ENCODE results near the gene XKR3. TPM values are rescaled to one million over a fixed set of nuclear protein-coding genes. Genes with fewer than 3 reads are reported as not detected.
"Not testable (repeated sequence)": the region's sequence is repeated elsewhere in the genome, so short reads cannot be mapped to it uniquely, and the experiment has no call there.

The XKR3 gene
- total RNA-seq (2021) = 0.22 TPM in 1 of 2 replicates, not detected in the other
- long read RNA-seq = 0 reads

GRCh38 chr22:16824716-16825687 lies at the start of gene XKR3:
TSS of gene XKR3 (minus strand) at chr22:16825411. CDS start at chr22:16808073, 17,338 bp downstream.
- Histone ChIP-seq H4K5ac (ENCODE audit: insufficient read length, low read depth, low read length) (no peak within 1 kb of the TSS), H2BK5ac (ENCODE audit: insufficient read length, low read length) (no peak within 1 kb of the TSS), H3K56ac (ENCODE audit: insufficient read length, low read depth, low read length) (no peak within 1 kb of the TSS), H2BK120ac (ENCODE audit: low read depth, low read length, poor library complexity, severe bottlenecking) (peak within 1 kb of the TSS; percentile 69), H2BK20ac (ENCODE audit: low read depth, low read length, poor library complexity, severe bottlenecking) (no peak within 1 kb of the TSS), H3K18ac (ENCODE audit: insufficient read length, low read depth, low read length) (no peak within 1 kb of the TSS), H3K79me2 (ENCODE audit: insufficient read depth, low read length) (no peaks in the 10 kb centered on the region), H4K91ac (ENCODE audit: insufficient read length, low read depth, low read length) (no peak within 1 kb of the TSS), H3K27me3 (ENCODE audit: insufficient read depth, low read length) (no peaks in the 10 kb centered on the region), H3K23me2 (ENCODE audit: insufficient read length, low read depth, low read length, poor library complexity, severe bottlenecking) (no peaks in the 10 kb centered on the region), H3K14ac (ENCODE audit: insufficient read depth, low read length) (no peak within 1 kb of the TSS), H3K9ac (ENCODE audit: extremely low read depth, insufficient read length, low read length) (no peak within 1 kb of the TSS), H3T11ph (ENCODE audit: low read length) (no peak within 1 kb of the TSS), H3K79me1 (ENCODE audit: insufficient read depth, low read depth, low read length, poor library complexity, severe bottlenecking) (no peaks in the 10 kb centered on the region), H3K23ac (ENCODE audit: insufficient read length, low read depth, low read length) (no peak within 1 kb of the TSS), H2AK5ac (ENCODE audit: insufficient read length, low read length) (no peak within 1 kb of the TSS), H4K20me1 (ENCODE audit: control insufficient read depth, insufficient read depth, insufficient read length) (no peaks in the 10 kb centered on the region), H3K4me1 (ENCODE audit: insufficient read depth, low read length) (no peaks in the 10 kb centered on the region), H3K27ac (ENCODE audit: insufficient read length, low read depth, low read length) (no peak within 1 kb of the TSS), H3K9me3 (ENCODE audit: control insufficient read depth, low read depth, low read length) (no peaks in the 10 kb centered on the region), H3K4ac (ENCODE audit: low read depth, low read length) (no peak within 1 kb of the TSS), H3K4me2 (ENCODE audit: insufficient read depth, insufficient read length, low read length) (no peak within 1 kb of the TSS), H2BK15ac (ENCODE audit: low read depth, low read length) (no peak within 1 kb of the TSS), H4K8ac (replicated peaks; ENCODE audit: insufficient read length, low read depth, low read length) (no peak within 1 kb of the TSS), H2AFZ (ENCODE audit: low read length) (peak within 1 kb of the TSS; percentile 87), H2BK12ac (ENCODE audit: insufficient read length, low read depth, low read length) (no peak within 1 kb of the TSS)
- H3K27me3 Mint-ChIP-seq (ENCODE audit: low read depth) = no peaks in the 10 kb centered on the region
- peaks cover 67 to 69% of the 10 kb centered on the region in 2 experiments for H3K9me3 Mint-ChIP-seq
- TF ChIP-seq CTCF (conservative IDR thresholded peaks at IDR 0.05) = no peak
- H3K4me1 Mint-ChIP-seq = peaks cover 4 to 17% of the 10 kb centered on the region in 2 experiments; a peak in 3 of 4 replicates
- whole genome bisulfite sequencing (ENCODE audit: extremely low coverage, insufficient read length, low lambda C conversion rate) = no CpG with 5 or more reads among the region's 9 CpGs
- no peaks in the 10 kb centered on the region for H3K36me3 Mint-ChIP-seq (ENCODE audit: insufficient read depth in 1 of 3, low read depth in 3 of 3)
- DNase-seq = no peak
- H3K27ac Mint-ChIP-seq = peak within 1 kb of the TSS in 1 of 3 experiments; percentile 62; a peak in 2 of 7 replicates
- no peak within 1 kb of the TSS for H3K4me3 Mint-ChIP-seq

GRCh38 chr22:16869640-16870039 lies 44.4 kb upstream of the XKR3 start:
- not testable (repeated sequence) for H3K56ac ChIP-seq (ENCODE audit: insufficient read length, low read depth, low read length); H3K4ac ChIP-seq (ENCODE audit: low read depth, low read length); H3K27ac Mint-ChIP-seq; H3K4me1 Mint-ChIP-seq; H2BK15ac ChIP-seq (ENCODE audit: low read depth, low read length); H3K23ac ChIP-seq (ENCODE audit: insufficient read length, low read depth, low read length); H3K27ac ChIP-seq (ENCODE audit: insufficient read length, low read depth, low read length); H3K27me3 ChIP-seq (ENCODE audit: insufficient read depth, low read length); H4K8ac ChIP-seq (replicated peaks; ENCODE audit: insufficient read length, low read depth, low read length); H3K18ac ChIP-seq (ENCODE audit: insufficient read length, low read depth, low read length); H3K4me2 ChIP-seq (ENCODE audit: insufficient read depth, insufficient read length, low read length); H2AK5ac ChIP-seq (ENCODE audit: insufficient read length, low read length); H2BK20ac ChIP-seq (ENCODE audit: low read depth, low read length, poor library complexity, severe bottlenecking); H3K23me2 ChIP-seq (ENCODE audit: insufficient read length, low read depth, low read length, poor library complexity, severe bottlenecking); H3K9me3 ChIP-seq (ENCODE audit: control insufficient read depth, low read depth, low read length); H3K14ac ChIP-seq (ENCODE audit: insufficient read depth, low read length); H3T11ph ChIP-seq (ENCODE audit: low read length); H3K27me3 Mint-ChIP-seq (ENCODE audit: low read depth); H2BK5ac ChIP-seq (ENCODE audit: insufficient read length, low read length); H2BK12ac ChIP-seq (ENCODE audit: insufficient read length, low read depth, low read length); H4K20me1 ChIP-seq (ENCODE audit: control insufficient read depth, insufficient read depth, insufficient read length); H3K9ac ChIP-seq (ENCODE audit: extremely low read depth, insufficient read length, low read length); H3K36me3 Mint-ChIP-seq (ENCODE audit: insufficient read depth in 1 of 3, low read depth in 3 of 3); DNase-seq; H4K91ac ChIP-seq (ENCODE audit: insufficient read length, low read depth, low read length); H3K79me2 ChIP-seq (ENCODE audit: insufficient read depth, low read length); H3K4me3 Mint-ChIP-seq; H2AFZ ChIP-seq (ENCODE audit: low read length); H4K5ac ChIP-seq (ENCODE audit: insufficient read length, low read depth, low read length); H3K4me1 ChIP-seq (ENCODE audit: insufficient read depth, low read length); H2BK120ac ChIP-seq (ENCODE audit: low read depth, low read length, poor library complexity, severe bottlenecking); H3K79me1 ChIP-seq (ENCODE audit: insufficient read depth, low read depth, low read length, poor library complexity, severe bottlenecking)
- no CpG with 5 or more reads among the region's 6 CpGs for WGBS (ENCODE audit: extremely low coverage, insufficient read length, low lambda C conversion rate)
- H3K9me3 Mint-ChIP-seq = peaks cover 34 to 35% of the 10 kb centered on the region in 2 experiments

All from H9 (cell line).